Activated CD4-positive, alpha-beta T cell treated with anti-CD3 and anti-CD28 coated beads for 24 hours (primary cell): Measurements from ENCODE around the gene SPHK2.
"Not testable (repeated sequence)": the region's sequence is repeated elsewhere in the genome, so short reads cannot be mapped to it uniquely, and the experiment has no call there.

Experiments
- DNase-seq, 2 donors: peaks; one replicate each; pipeline ENCODE4 v3.0.0-alpha.2; 2020; ENCODE audit warnings: low read depth in 2 of 2

The SPHK2 gene

DNA sequence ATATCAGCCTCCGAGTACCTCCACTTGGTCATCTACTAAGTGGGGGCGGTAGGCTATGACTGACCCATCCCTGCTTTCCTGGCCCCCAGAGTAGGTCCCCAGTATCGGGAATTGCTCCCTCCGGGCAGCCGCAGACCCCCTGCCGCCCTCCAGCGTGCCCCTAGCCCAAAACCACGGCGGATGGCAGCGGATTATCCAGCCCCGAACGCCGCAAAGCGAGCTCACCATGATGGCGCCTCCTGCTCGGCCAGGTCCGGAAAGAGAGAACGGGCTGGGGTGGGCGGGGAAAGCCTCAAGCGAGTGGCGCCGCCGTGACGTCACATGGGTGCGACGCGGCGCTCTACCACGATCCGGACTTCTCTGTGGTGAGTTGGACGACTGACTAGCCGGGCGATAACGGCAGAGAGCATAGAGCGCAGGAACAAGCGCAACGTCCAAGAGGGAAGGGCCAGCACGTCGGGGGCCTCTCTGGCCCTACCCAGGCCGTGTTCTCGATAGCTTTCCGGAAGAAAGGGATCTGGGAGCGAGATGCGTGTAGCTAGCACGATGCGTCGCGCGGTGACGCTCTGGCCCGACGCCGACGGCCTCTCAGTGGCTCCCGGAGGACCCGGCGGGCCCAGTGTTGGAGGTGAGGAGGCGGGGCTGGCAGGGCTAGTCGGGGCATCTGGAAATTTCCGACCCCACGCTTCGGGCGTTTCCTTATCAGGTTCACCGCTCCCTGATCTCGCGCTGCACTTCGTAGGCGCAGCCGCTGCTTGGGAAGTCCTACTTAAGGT is at the start of gene SPHK2, which contains the start of gene RPL18:
Gene SPHK2, plus strand, starts transcription at position 591 of the 776 bp plus-strand sequence. CDS start 1,009 bp downstream, outside the sequence.
Gene RPL18, minus strand, starts transcription at position 263 of the 776 bp plus-strand sequence. Its CDS starts 35 bp downstream, at position 228.
- peak; percentile 90 to 94 for DNase-seq

GRCh38 chr19:48569814-48570213 is 49.5 kb upstream of the SPHK2 start:
- DNase-seq: no peak

DNA sequence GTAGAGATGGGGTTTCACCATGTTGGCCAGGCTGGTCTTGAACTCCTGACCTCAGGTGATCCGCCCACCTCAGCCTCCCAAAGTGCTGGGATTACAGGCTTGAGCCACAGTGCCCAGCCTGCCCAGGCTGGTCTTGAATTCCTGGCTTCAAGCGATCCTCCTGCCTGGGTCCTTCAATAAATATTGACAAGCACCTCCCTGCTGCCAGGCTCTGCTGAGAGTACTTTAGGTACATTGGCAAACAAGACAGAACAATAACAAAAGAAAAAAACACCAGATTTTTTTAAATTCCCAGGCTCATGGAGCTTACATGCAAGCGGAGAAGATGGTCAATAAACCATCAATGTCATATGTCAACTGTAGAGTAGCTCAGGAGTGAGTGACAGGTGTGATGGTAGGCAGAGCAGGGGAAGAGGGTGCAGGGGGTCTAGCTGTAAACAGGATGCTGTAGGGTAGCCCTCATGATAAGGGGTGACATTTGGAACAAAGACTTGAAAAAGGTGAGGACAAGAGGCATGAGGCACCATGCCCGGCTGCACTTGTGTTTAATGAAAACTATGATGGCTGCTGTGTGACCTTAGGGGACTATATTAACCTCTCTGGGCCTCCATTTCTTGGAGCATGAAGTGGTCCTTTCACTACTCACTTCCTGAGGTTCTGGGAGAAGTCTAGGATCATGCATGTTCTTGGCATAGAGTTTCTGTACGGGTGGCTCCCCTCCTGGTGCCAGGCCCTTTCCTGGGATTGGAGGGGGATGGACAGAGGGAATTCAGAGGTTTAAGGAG is 47.7 kb upstream of the SPHK2 start:
- no peak for DNase-seq

- DNase-seq: no peak
Measured at GRCh38 chr19:48573163-48573505, 46.2 kb upstream of the SPHK2 start.

GRCh38 chr19:48575931-48576622 is 43.2 kb upstream of the SPHK2 start:
- DNase-seq: no peak

DNA sequence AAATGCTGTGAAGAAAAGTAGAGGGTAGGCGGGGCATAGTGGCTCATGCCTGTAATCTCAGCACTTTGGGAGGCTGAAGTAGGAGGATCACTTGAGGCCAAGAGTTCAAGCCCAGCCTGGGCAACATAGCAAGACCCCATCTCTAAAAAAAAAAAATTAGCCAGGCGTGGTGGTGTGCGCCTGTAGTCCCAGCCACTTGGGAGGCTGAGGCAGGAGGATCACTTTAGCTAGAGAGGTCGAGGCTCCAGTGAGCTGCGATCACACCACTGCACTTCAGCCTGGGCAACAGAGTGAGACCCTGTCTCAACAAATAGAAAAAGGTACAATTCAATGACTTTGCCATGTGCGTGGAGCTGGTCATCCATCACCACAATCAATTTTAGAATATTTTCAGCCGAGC is 41.4 kb upstream of the SPHK2 start:
- DNase-seq: not testable (repeated sequence)

DNA sequence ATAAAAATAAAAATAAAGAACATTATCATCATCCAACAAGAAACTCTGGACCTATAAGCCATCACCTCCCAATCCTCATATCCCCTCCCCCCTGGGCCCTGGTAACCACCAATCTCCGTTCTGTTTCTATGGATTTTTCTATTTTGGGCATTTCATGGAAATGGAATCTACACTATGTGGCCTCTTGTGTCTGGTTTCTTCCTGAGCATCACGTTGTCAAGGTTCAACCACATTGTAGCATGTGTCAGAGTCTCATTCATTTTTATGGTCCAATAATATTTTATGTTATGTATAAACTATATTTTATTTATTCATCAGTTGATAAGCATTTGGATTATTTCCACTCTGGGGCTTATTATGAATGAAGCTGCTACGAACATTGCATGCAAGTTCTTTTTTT is 40.4 kb upstream of the SPHK2 start:
- DNase-seq: no peak

- DNase-seq: no peak
Measured at GRCh38 chr19:48582168-48582567, 37.1 kb upstream of the SPHK2 start.

DNA sequence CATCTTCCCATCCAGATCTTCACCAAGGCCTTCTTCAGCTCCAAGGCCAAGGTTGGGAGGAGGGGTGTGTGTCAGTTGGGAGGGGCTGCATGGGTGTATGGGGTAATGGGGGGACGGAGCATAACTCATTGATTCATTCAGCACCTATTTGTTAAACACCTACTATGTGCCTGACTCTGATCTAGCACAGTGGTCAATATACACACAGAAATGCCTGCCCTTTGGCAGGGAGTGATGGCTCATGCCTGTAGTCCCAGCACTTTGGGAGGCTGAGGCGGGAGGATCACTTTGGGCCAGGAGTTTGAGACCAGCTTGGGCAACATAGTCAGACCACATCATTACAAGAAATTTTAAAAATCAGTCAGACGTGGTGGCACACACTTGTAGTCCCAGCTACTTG is 31.9 kb upstream of the SPHK2 start:
- DNase-seq: no peak

DNA sequence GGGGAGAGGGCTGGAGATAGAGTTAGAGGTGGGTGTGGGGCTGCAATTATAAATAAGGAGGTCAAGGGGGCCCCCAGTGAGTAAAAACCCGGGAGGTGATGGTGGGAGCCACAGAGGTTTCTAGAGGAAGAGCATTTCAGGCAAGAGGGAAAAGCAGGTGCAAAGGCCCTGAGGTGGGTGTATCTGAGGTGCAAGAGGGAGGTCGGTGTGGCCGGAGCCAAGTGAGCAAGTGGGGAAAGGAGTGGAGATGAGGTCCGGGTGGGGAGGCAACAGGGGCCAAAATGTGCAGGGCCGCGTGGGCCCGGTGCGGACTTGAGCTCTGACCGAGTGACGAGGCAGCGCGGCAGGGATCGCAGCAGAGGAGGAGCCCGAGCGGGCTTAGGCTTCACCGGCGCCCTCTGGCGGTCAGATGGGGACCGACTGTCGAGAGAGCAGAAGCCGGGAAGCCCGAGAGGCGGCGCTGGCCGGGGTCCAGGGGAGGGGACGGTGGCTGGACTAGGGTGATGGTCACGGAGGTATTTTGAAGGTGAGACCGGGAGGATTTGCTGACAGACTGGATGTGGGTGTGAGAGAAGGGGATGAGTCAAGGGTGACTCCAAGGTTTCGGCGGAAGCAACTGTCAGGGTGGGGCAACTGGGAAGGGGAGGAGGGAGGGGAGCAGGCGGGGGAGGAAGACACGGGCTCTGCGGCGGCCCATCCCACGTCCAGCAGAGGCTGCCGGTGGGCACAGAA is 30.5 kb upstream of the SPHK2 start:
- peak; percentile 73 to 84 for DNase-seq

DNA sequence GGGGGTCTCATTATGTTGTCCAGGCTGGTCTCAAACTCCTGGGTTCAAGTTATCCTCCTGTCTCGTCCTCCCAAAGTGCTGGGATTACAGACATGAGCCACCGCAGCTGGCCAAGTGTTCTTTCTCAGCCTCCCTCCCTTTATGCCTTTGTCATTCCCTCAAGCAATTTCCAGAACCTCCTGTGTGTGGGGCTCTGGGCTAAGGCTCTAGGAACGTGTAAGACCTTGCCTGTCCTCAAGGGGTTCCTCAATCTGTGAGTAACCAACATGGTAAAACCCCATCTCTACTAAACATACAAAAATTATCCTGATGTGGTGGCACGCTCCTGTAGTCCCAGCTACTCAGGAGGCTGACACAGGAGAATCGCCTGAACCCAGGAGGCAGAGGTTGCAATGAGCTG is 28.3 kb upstream of the SPHK2 start:
- DNase-seq: no peak

- no peak for DNase-seq
Measured at GRCh38 chr19:48595171-48595570, 24.1 kb upstream of the SPHK2 start.

DNA sequence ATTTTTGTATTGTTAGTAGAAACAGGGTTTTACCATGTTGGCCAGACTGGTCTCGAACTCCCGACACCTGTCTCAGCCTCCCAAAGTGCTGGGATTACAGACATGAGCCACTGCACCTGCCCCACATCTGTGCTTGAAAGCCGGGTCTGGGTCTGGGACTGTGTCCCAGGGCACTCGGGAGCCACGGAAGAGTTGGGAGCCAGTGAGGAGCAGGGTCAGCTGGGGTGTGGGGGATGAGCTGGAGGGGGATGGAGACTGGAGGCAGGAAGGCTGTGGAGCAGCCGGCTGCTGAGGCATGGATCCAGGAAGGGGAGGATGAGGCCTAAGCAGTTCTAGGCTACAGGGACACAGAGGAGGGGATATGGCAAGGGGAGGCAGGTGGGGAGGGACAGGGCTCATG is 23.5 kb upstream of the SPHK2 start:
- no peak for DNase-seq

GRCh38 chr19:48596237-48596636 is 23.1 kb upstream of the SPHK2 start:
- DNase-seq: no peak

GRCh38 chr19:48596679-48597465 is 22.4 kb upstream of the SPHK2 start:
- DNase-seq: no peak

DNA sequence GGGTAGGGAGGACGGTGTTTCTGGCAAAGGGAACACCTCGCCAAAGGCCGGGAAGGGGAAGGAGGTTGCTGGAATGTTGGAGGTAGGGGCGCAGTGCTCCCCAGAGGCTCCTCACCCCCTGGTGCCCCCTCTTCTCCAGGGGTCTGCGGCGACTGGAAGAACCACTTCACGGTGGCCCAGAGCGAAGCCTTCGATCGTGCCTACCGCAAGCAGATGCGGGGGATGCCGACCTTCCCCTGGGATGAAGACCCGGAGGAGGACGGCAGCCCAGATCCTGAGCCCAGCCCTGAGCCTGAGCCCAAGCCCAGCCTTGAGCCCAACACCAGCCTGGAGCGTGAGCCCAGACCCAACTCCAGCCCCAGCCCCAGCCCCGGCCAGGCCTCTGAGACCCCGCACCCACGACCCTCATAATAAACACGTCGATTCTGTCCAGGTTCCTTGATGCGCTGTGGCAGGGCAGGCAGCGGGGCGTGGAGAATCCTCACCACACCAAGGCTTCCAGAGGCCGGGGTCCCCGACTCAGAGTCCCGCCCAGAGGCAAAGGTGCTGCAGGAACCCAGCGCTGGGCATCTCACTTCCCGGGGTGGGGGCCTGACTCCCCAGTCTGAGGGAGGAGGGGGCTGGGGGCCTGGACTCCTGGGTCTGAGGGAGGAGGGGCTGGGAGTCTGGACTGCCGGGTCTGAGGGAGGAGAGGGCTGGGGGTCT is 20.2 kb upstream of the SPHK2 start:
- no peak for DNase-seq

GRCh38 chr19:48600679-48601417 is 18.5 kb upstream of the SPHK2 start:
- DNase-seq: no peak

DNA sequence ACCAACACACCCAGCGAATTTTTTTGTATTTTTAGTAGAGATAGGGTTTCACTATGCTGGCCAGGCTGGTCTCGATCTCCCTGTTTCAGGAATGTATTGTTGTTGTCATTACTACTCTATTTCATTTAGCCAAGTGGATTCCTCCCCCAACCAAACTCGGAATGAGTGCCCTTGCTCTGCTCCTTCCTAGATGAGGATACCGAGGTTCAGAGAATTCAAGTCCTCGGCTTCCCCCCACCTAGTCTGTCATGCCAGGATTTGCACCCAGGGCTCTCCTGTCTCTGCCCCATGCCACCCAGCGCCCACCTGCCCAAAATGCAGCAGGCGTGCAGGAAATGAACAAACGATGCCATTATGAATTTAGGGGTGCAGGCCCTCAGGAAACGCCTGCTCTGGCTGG is 16.3 kb upstream of the SPHK2 start:
- DNase-seq: no peak

DNA sequence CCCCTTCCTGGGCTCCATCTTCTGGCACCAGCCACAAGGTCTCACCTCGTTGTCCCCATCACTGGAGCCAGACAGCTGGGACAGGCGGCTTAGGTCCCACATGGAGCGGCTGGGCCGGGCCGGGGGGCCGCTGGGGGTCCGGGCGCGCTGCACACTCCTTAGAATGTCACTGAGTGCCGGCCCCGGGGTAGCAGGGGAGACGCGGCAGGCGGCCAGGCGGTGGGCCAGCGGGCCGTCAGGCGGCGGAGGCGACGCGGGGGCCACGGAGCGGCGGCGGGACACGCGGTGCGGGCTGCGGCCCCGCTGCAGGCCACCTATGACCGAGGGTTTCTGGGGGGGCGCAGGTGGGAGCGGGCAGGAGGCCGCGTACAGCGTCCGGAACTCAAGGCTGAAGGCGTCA is 15.9 kb upstream of the SPHK2 start:
- DNase-seq: no peak

DNA sequence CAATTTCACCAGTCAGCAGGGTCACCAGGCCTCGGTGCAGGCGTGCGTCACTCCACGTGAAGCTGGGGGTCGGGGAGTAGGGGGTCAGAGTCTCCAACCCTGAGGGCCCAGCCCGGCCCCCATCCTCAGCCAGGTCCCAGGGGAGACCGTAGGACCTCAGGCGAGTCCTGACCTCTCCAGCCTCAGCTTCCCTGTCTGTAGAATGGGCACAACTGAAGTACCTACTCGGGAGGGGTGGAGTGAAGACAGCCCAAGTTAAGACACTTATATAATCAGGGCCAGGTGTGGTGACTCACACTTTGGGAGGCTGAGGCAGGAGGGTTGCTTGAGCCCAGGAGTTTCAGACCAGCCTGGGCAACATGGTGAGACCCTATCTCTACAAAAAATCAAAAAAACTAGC is 15.5 kb upstream of the SPHK2 start:
- no peak for DNase-seq
